ENCODE measurements around the gene ZNF585A.
"Not testable (repeated sequence)": the region's sequence is repeated elsewhere in the genome, so short reads cannot be mapped to it uniquely, and the experiment has no call there.

ZNF585A gene

DNA sequence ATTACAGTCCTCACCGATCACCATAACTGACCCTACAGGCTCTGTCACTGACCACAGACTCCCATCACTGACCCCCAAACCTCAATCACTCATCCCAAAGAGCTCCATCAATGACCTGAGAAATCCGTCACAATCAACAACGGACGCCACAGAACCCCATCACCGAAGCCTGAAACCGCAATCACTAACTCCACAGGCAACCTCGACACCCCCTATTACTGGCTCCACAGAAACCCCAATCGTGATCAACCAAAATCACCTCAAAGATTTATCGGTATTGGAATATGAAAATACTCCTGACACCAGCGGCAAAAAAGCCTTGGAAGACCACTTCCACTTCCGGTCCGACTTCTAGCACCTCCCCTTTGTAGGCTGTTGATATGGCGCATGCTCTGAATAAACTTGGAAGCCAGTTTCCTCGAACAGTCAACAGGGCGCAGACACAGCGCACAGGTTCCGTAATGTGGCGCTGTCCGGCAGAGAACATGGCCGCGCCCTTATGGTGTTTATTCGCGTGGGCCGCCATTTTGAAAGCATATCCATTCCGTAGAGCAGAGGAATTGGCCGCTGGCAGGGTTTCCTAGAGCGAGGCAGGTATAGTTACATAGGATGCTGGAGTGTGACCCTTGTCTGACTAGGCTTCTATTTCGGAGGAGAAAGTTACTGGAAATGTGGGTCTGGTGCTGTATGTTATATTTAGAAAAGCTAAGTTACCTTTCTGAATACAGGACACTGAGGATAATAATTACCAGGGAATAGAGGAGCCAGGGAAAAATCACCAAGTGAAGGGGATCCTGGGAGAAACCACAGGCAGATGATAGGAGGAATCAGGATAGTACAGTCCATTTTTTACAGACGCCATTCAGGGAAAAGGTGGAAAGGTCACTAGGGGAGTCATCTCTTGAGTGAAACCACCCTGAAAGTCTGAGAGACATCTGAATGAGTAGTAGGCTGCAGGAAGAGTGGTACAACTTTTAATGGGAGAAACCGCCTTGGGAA, at the start of gene ZNF585A:
Gene ZNF585A, minus strand, starts transcription at position 328 of the 999 bp plus-strand sequence. CDS start 2,785 bp downstream, outside the sequence.
- peak; percentile 91 for DNase-seq (ENCODE audit: low spot score)

DNA sequence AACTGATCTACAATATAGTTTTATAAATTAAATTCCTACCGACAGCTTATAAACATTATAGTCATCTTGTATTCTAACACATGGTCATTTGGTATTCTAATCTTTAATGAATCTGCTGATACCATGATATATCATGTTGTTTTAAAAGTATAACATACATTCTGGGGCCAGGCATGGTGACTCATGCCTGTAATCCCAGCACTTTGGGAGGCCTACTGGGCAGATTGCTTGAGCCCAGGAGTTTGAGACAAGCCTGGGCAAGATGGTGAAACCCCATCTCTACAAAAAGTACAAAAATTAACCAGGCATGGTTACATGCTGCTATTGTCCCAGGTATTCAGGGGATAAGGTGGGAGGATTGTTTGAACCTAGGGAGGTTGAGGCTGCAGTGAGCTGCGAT, 48.6 kb upstream of the ZNF585A start:
- no peak for DNase-seq (ENCODE audit: low spot score)

DNA sequence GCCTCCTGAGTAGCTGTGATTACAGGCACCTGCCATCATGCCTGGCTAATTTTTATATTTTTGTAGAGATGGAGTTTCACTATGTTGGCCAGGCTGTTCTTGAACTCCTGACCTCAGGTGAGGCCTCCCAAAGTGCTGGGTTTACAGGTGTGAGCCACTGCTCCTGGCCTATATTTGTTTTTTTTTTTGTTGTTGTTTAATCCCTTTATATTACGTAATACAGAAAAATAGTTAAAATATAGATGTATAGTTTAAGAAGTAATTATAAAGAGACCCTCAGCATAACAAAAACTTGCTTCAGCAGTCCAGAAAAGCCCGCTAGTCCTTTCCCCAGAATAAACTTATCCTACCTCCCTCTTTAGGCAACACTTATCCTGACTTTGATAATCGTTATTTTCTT, 47.9 kb upstream of the ZNF585A start:
- no peak for DNase-seq (ENCODE audit: low spot score)

DNA sequence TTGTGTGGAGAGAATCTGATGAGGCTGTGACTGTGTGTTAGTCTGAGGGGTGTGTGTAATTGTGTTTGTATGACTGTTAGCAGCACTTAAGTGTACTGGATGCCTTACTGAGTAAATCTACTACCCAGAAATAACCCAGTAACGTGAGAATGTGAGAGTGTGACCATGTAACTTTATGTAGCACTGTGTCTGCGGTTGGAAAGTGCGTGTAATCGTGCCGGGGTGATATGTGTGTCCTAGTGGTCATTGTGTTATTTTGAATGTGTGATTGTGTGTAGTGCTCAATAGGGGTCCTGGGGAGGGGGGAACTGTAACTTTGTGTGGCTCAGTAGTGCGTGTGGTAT, 46.1 kb upstream of the ZNF585A start:
- DNase-seq (ENCODE audit: low spot score): no peak

DNA sequence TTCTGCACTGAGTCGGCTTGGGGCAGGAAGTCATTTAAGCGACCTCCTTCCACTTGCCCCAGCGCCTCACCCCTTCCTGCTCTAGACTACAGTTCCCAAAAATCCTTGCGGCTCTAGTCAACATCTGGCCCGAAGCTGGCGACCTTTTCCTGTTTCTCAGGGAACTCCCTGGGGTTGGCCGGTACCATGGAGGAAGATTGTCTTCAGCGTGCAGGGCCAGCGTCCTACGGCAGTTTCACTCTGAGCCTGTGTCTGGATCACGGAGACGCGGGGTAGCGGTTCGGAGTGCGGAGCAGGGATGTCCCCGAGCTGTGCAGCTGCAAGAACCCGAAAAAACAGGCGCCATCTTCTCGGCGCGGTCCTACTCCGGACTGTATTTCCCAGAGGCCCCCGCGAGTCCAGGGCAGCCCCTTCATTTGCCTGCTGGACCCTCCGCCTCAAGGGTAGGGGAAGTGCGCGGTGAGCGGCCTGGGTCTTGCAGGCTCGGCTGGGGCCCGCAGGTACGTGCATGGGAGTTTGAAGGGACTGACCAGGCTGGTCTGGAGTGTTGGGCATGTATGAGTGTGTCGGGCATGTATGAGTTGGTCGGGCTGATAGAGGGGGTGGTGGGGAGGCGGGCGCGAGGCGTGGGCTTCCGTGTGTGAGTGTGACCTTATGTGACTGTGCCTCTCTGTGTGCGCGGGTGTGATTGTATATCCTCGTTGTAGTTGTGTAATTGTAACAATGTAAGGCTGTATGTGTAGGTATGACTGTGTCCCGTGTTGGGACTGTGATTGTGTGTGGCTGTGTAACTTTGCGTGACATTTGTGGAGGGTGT, 45.5 kb upstream of the ZNF585A start, which contains the start of gene ZNF383:
Gene ZNF383, plus strand, starts transcription at position 440 of the 817 bp plus-strand sequence. CDS start 12,240 bp downstream, outside the sequence.
- DNase-seq (ENCODE audit: low spot score): peak; percentile 93

DNA sequence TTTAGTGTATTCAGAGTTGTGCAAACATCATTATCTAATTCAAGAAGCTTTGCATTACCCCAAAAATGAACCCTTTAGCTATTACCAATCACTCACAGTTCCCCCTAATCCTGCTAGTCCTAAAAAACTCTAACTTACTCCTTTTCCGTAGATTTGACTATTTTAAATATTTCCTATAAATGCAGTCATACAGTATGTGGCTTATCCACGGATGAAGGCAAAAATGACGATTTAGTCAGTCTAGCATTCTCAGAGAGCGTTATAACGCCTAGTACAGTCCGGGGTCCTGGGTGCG, 44.9 kb upstream of the ZNF585A start:
- DNase-seq (ENCODE audit: low spot score): no peak

DNA sequence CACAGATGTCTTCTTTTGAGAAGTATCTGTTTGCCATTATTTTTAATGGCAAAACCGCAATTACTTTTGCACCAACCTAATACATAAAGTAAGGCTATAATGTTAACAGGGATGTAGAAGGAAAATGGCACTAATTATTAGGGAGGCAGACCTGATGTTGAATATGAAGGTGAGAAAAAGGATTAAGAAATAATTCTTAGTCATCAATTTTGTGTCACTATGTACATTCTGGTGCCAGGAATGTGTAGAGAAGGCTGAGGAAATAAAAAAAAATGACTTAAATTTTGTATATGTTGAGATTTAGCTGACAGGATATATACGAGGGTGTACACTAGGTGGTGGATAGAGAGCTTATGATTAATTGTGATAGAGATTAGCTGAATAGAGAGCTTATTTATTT, 25.3 kb upstream of the ZNF585A start:
- DNase-seq (ENCODE audit: low spot score): no peak

DNA sequence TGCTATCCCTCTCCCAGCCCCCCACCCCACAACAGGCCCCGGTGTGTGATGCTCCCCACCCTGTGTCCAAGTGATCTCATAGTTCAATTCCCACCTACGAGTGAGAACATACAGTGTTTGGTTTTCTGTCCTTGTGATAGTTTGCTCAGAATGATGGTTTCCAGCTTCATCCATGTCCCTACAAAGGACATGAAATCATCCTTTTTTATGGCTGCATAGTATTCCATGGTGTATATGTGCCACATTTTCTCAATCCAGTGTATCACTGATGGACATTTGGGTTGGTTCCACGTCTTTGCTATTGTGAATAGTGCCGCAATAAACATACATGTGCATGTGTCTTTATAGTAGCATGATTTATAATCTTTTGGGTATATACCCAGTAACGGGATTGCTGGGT, 24.6 kb upstream of the ZNF585A start:
- not testable (repeated sequence) for DNase-seq (ENCODE audit: low spot score)

DNA sequence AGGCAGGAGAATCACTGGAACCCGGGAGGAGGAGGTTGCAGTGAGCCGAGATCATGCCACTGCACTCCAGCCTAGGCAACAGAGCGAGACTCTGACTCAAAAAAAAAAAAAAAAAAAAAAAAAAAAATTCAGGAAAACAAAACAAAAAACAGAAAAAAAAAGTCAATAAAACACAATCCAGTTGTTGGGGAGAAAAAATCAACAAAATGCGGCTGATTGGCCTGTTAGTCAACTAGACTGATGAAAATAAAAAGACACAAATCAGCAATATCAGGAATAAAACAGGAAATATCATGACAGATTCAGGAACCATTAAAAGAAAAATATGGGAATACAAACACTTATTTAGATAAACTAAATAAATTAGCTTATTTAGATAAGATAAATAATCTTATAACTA, 22.8 kb upstream of the ZNF585A start:
- DNase-seq (ENCODE audit: low spot score): not testable (repeated sequence)

DNA sequence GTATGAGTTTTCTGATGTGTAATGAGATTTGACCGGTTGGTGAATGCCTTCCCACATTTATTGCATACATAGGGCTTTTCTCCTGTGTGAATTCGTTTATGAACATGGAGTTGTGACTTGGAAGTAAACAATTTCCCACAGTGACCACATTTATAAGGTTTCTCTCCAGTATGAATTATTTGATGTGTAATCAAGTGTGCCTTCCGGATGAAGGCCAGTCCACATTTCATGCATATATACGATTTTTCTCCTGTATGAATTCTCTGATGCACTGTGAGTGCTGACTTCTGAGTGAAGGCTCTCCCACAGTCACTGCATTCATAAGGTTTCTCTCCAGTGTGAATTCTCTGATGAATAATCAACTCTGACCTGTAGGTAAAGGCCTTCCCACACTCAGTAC, 13.6 kb upstream of the ZNF585A start:
- DNase-seq (ENCODE audit: low spot score): not testable (repeated sequence)

DNA sequence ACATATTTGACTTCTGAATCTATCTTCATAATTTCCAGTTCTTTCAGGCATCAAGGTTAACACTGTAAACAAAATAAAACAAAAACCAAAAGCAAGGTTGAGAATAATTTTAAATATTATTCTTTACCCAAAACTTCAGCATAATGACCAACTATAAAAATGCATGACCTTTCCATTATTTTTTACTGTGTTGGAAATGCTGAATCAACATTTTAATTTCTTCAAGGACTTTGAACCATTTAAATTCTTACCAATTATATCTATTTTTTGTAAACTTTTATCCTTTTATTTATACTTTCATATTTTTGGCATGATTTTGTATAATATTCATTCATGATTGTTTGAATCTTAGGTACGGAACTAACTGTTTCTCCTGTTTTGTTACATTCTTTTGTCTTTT, 6.9 kb downstream of the ZNF585A start:
- no peak for DNase-seq (ENCODE audit: low spot score)

DNA sequence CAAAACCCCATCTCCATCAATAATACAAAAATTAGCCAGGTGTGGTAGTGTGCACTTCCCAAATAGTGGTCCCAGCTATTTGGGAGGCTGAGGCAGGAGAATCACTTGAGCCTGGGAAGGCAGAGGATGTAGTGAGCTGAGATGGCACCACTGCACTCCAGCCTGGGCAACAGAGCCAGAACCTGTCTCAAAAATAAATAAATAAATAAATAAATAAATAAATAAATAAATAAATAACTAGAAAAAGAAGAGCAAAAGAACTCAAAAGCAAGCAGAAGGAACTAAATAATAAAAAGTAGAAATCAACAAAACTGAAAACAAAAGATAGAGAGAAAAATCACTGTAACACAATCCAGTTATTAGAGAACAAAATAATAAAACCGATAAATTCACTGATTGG, 12.3 kb downstream of the ZNF585A start:
- no peak for DNase-seq (ENCODE audit: low spot score)

DNA sequence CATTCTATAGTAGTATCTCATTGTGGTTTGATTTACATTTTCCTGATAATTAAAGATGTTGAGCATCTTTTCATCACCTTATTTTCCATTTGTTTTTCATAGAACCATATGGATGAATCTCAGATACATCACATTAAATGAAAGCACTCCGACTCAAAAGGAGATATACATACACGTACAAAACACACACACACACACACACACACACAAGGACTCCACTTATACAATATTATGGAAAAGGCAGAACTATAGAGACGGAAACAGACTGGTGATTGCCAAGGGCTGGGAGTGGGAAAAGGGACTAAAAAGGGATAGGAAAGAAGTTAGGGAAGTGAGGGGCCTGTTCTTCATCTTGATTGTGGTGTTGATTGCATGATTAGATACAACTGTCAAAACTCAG, 24.3 kb downstream of the ZNF585A start:
- no peak for DNase-seq (ENCODE audit: low spot score)

DNA sequence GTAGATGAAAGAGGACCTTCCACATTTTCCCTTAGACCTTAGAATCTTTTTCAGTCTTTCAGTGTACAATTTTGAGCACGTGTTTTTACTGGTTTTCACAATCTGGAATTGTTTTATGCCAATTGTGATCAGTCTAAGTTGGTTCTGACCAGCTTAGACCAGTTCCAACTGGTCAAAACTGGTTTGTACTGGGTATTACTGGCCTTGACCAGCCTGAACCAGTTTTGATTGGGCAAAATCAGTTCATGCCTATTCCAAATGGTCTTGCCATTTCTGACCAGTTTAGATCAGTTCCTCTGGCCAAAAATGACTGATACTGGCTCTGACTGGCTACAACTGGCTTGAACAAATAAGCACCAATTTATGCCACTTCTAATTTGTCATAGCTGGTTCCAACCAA, 36.4 kb downstream of the ZNF585A start:
- no peak for DNase-seq (ENCODE audit: low spot score)

DNA sequence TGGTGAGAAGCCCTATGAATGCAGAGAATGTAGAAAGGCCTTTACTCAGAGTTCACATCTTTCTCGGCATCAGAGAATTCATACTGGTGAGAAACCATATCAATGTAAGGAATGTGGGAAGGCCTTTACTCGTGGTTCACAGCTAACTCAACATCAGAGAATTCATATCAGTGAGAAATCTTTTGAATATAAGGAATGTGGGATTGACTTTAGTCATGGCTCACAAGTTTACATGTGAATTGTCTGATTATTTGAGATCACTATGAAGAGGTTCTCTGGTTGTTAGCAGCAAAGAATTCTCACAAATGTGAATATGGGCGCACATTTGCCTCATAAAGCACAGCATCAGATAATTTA, 43.7 kb downstream of the ZNF585A start:
- DNase-seq (ENCODE audit: low spot score): no peak

DNA sequence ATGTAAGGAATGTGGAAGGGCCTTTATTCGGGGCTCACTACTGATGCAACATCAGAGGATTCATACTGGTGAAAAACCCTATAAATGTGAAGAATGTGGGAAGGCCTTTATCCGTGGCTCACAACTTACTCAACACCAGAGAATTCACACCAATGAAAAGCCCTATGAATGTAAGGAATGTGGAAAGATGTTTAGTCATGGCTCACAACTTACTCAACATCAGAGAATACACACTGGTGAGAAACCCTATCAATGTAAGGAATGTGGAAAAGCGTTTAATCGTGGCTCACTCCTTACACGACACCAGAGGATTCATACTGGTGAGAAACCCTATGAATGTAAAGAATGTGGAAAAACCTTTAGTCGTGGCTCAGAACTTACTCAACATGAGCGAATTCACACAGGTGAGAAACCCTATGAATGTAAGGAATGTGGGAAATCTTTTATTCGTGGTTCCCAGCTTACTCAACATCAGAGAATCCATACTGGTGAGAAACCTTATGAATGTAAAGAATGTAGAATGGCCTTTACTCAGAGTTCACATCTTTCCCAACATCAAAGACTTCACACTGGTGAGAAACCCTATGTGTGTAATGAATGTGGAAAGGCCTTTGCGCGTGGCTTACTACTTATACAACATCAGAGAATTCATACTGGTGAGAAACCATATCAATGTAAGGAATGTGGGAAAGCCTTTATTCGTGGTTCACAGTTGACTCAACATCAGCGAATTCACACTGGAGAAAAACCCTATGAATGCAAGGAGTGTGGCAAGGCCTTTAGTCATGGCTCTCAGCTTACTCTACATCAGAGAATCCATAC, 44.3 kb downstream of the ZNF585A start:
- DNase-seq (ENCODE audit: low spot score): no peak

DNA sequence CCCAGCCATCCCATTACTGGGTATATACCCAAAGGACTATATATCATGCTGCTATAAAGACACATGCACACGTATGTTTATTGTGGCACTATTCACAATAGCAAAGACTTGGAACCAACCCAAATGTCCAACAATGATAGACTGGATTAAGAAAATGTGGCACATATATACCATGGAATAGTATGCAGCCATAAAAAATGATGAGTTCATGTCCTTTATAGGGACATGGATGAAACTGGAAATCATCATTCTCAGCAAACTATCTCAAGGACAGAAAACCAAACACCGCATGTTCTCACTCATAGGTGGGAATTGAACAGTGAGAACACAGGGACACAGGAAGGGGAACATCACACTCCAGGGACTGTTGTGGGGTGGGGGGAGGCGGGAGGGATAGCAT, 50.4 kb downstream of the ZNF585A start:
- not testable (repeated sequence) for DNase-seq (ENCODE audit: low spot score)

DNA sequence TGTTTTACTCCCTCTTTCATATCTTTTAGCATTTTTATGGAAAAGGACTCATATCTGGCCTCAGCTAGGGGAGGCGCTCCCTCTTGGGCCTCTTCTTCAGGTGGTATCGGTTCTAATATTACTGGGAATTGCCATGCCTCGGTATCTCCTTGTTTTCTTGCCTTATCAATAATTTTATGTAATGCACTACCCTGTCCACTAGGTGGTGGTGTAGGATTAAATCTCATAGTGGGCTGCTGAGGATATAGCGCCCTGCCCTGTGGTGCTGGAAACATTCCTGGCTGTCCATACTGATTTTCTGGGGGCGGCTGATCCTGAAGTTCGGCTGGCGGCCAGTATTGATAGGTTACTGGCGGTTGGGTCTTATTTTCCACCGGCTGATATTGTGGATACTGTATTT, 58.5 kb downstream of the ZNF585A start:
- no peak for DNase-seq (ENCODE audit: low spot score)

DNA sequence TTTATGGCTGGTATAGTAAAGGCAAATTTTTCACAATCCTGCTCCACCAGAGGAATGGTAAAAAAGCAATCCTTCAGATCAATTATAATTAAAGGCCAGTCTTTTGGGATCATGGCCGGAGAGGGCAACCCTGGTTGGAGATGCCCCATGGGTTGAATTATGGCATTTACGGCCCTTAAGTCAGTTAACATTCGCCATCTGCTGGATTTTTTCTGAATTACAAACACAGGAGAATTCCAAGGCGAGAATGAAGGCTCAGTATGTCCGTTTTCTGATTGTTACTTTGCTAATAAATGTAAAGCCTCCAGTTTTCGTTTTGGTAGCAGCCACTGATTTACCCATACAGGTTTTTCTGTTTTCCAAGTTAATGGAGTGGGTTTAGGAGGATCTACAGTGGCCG, 60.7 kb downstream of the ZNF585A start:
- not testable (repeated sequence) for DNase-seq (ENCODE audit: low spot score)

DNA sequence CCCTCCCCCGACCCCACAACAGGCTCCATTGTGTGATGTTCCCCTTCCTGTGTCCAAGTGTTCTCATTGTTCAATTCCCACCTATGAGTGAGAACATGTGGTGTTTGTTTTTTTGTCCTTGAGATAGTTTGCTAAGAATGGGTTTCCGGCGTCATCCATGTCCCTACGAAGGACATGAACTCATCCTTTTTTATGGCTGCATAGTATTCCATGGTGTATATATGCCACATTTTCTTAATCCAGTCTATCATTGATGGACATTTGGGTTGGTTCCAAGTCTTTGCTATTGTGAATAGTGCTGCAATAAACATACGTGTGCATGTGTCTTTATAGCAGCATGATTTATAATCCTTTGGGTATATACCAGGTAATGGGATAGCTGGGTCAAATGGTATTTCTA, 68.4 kb downstream of the ZNF585A start:
- not testable (repeated sequence) for DNase-seq (ENCODE audit: low spot score)

DNA sequence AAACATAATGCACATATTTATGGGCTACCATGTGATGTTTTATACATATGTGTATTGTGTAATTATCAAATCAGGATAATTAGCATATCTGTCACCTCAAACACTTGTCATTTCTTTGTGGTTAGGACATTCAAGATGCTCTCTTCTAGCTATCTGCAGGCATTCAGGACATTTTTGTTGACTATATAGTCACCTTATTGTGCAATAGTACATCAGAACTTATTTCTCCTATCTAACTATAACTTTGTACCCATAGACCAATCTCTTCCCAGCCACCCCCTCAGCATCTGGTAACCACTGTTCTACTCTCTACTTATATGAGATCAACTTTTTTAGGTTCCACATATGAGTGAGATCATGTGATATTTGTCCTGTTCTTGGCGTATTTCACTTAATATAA, 73.9 kb downstream of the ZNF585A start:
- DNase-seq (ENCODE audit: low spot score): no peak

DNA sequence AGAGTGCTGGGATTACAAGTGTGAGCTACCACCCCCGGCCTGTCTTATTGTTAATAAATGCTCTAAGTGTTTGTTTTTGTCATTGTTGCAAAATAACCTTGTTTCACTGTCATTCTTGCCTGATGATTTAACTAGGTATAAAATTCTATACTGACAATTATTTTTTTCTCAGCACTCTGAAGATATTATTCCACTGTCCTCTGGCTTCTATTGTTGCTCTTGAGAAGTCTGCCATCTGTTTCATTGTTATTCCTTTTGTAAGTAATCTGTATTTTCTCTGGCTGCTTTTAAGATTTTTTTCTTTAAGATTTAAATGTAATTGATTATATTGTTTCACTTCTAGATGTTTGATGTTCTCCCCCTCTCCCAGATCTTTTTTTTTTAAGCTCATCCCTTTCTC, 76.6 kb downstream of the ZNF585A start:
- no peak for DNase-seq (ENCODE audit: low spot score)
